Kidney (tissue), 14 donors: Measurements from ENCODE around the gene TMEM18. TPM values are rescaled to one million over a fixed set of nuclear protein-coding genes. Genes with fewer than 3 reads are reported as not detected.

Source experiments
- DNase-seq, 5 donors: peaks; one replicate each; pipeline ENCODE4 v3.0.0-alpha.2; 2013 to 2020
- FAIRE-seq: peaks from 2 replicates; lab custom pipeline; 2012; peaks lifted over from hg19 to GRCh38; lab: Jason Lieb, UNC
- H3K27ac ChIP-seq, 2 donors: one replicate each; pipeline ENCODE4 v1.7.0; 2013; ENCODE audit warnings: low read depth in 2 of 2, low read length in 2 of 2, inconsistent platforms in 1 of 2
- H3K27me3 ChIP-seq: one replicate; pipeline ENCODE4 v1.7.1; 2013; ENCODE audit warnings: low read length, inconsistent platforms; ENCODE audit not compliant: control insufficient read depth, insufficient read depth
- H3K36me3 ChIP-seq, 3 donors: one replicate each; pipeline versions ENCODE4 v1.7.0 to v1.7.1; 2013; ENCODE audit warnings: low read length in 3 of 3, control low read depth in 1 of 3, inconsistent platforms in 1 of 3; ENCODE audit not compliant: insufficient read depth in 3 of 3, control insufficient read depth in 2 of 3
- H3K4me1 ChIP-seq, 3 donors: one replicate each; pipeline versions ENCODE4 v1.7.0 to v1.7.1; 2013; ENCODE audit warnings: low read length in 3 of 3, inconsistent platforms in 1 of 3, low read depth in 1 of 3; ENCODE audit not compliant: control insufficient read depth in 2 of 3, insufficient read depth in 2 of 3
- H3K4me3 ChIP-seq, 3 donors: one replicate each; pipeline versions ENCODE4 v1.7.0 to v1.8.1; 2013; ENCODE audit warnings: low read length in 3 of 3, control low read depth in 1 of 3, inconsistent platforms in 1 of 3
- H3K9ac ChIP-seq, 3 donors: one replicate each; pipeline versions ENCODE4 v1.7.0 to v1.7.1; 2013; ENCODE audit warnings: low read length in 3 of 3, control low read depth in 1 of 3, inconsistent platforms in 1 of 3
- H3K9me3 ChIP-seq, 3 donors: one replicate each; pipeline versions ENCODE4 v1.7.0 to v1.7.1; 2013; ENCODE audit warnings: low read length in 3 of 3, control low read depth in 1 of 3, inconsistent platforms in 1 of 3; ENCODE audit not compliant: control insufficient read depth in 2 of 3, insufficient read depth in 1 of 3
- intact Hi-C: fragments of 100-400 bp; cut with DNase I; formaldehyde crosslinking; loops from one replicate; pipeline ENCODE4 v1.11.1; 2022
- polyA plus RNA-seq: library from polyadenylated mRNA; stranded (reverse); fragments of 350-450 nt; fragmentation: Illumina TruSeq; extraction: RNeasy Lipid Tissue Mini Kit (QIAGEN cat#74804); gene quantifications from one replicate; pipeline ENCODE4 v1.2.3, GENCODE V29; 2014; ENCODE audit warnings: low read depth, low replicate concordance; ENCODE audit not compliant: insufficient read depth
- total RNA-seq: library from RNA; stranded (reverse); fragmentation: NEBNext Ultra II Directional; extraction: Animal tissue kit (Norgen Biotek cat#: 25700); gene quantifications from one replicate; pipeline ENCODE4 v1.2.1, GENCODE V29; 2021
- TF ChIP-seq, protein P1 (sequence below): IDR thresholded peaks from 3 replicates; pipeline ENCODE4 v1.5.1; 2012; ENCODE audit warnings: mild to moderate bottlenecking, moderate library complexity, borderline replicate concordance; ENCODE audit not compliant: insufficient read depth; ENCODE audit errors: extremely low read depth
- donor health status: control.
- donor health status: control.
- donor health status: control.
- donor health status: control.
- donor health status: control.
- donor health status: DM: yes; HTN: yes; CAD: no.
- donor health status: Normal renal cell carcinoma (clear cell type).

The TMEM18 gene
- total and polyA plus RNA-seq, 2 donors from 2014 or later = 24.0 to 29.7 TPM

GRCh38 chr2:650343-651310, 26.6 kb downstream of the TMEM18 start:
- FAIRE-seq = no peak
- H3K4me1 ChIP-seq = no peaks in the 10 kb centered on the region
- H3K27ac ChIP-seq = no peak overlapping the region
- TF ChIP-seq, protein P1, sequence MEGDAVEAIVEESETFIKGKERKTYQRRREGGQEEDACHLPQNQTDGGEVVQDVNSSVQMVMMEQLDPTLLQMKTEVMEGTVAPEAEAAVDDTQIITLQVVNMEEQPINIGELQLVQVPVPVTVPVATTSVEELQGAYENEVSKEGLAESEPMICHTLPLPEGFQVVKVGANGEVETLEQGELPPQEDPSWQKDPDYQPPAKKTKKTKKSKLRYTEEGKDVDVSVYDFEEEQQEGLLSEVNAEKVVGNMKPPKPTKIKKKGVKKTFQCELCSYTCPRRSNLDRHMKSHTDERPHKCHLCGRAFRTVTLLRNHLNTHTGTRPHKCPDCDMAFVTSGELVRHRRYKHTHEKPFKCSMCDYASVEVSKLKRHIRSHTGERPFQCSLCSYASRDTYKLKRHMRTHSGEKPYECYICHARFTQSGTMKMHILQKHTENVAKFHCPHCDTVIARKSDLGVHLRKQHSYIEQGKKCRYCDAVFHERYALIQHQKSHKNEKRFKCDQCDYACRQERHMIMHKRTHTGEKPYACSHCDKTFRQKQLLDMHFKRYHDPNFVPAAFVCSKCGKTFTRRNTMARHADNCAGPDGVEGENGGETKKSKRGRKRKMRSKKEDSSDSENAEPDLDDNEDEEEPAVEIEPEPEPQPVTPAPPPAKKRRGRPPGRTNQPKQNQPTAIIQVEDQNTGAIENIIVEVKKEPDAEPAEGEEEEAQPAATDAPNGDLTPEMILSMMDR = no peak
- no peak overlapping the region for H3K9ac ChIP-seq
- H3K9me3 ChIP-seq = no peaks in the 10 kb centered on the region
- intact Hi-C loops = no loop called here
- no peak overlapping the region for H3K4me3 ChIP-seq
- no peaks in the 10 kb centered on the region for H3K27me3 ChIP-seq
- no peaks in the 10 kb centered on the region for H3K36me3 ChIP-seq
- peak in 1 of 5 donors; percentile 7 for DNase-seq

- Histone ChIP-seq H3K9me3 (no peaks in the 10 kb centered on the region), H3K27me3 (no peaks in the 10 kb centered on the region), H3K4me3 (no peak overlapping the region), H3K4me1 (no peaks in the 10 kb centered on the region), H3K9ac (no peak overlapping the region), H3K27ac (no peak overlapping the region), H3K36me3 (no peaks in the 10 kb centered on the region)
- intact Hi-C loops = no loop called here
- FAIRE-seq = no peak
- TF ChIP-seq, protein P1 = no peak
- peak in 2 of 5 donors; percentile 1 to 30 for DNase-seq
These were observed 27.5 kb downstream of the TMEM18 start for GRCh38 chr2:649426-650342.

DNA sequence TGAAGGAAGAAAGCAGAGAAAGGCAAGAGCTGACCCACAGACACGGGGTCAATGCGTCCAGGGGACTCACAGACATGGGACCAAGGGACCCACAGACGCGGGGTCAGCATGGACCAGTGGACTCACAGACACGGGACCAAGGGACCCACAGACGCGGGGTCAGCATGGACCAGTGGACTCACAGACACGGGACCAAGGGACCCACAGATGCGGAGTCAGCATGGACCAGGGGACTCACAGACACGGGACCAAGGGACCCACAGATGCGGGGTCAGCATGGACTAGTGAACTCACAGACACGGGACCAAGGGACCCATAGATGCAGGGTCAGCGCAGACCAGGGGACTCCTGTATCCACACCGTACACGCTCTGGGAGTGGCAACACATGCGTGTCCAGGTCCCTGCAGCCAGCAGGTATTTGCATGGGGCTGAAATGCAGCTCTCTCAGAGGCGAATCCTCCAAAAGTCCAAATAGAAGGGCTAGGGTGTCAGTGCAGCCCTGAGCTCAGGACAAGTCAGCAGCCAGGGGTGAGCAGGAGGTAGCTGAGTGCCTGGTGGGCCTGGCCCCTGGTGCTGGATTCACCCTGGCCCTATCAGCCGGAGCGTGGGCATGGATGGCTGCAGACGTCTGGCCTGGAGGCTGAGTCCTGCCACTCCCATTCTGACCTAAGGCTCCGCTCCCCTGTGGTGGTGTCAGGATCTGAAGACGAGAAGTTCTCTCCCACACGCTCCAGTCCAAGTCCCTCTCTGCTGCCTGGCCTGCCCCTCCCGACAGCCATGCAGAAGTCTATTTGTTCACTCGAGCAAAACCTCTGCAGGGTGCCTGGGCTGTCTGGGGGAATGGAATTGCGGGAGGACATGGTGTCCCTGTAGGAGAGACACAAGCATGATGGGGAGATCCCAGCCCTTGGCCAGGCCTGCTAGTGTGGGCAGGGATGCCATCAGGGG, 28.5 kb downstream of the TMEM18 start:
- no peaks in the 10 kb centered on the region for H3K27me3 ChIP-seq
- TF ChIP-seq, protein P1 = no peak
- H3K27ac ChIP-seq = no peak overlapping the region
- H3K4me3 ChIP-seq = no peak overlapping the region
- no peak for FAIRE-seq
- H3K9ac ChIP-seq = no peak overlapping the region
- no peaks in the 10 kb centered on the region for H3K36me3 ChIP-seq
- H3K9me3 ChIP-seq = no peaks in the 10 kb centered on the region
- H3K4me1 ChIP-seq = no peaks in the 10 kb centered on the region
- DNase-seq = peak in 4 of 5 donors; percentile 75 to 83 (median 79)
- intact Hi-C loops = no loop called here
